A549 (cell line): Measurements from ENCODE around the gene HADHB. TPM values are rescaled to one million over a fixed set of nuclear protein-coding genes. Genes with fewer than 3 reads are reported as not detected.
A peak's percentile ranks its signal among the peaks of the same experiment; 100 is the strongest.

Source experiments
- ATAC-seq, 2 experiments: fragments of 200-7000 bp in 1 of 2; fragments of >200 bp in 1 of 2; cut with Nextera tagmentation in 1 of 2; cut with Tn5 transposase in 1 of 2; 3 replicates each; pipeline versions ENCODE4 v1.8.0 to v1.9.1; 2018 to 2020; ENCODE audit warnings: mild to moderate bottlenecking in 1 of 2, moderate library complexity in 1 of 2
- CTCF ChIA-PET: fragments of 300-600 bp; sonication (Branson Sonifier 250); formaldehyde crosslinking; extraction: SDS; loops from one replicate; lab custom pipeline; 2021; ENCODE audit warnings: antibody characterized with exemption, inconsistent platforms; lab: Yijun Ruan, JAX
- POLR2A ChIA-PET: fragments of 350-600 bp; formaldehyde crosslinking; extraction: SDS; loops from one replicate; lab custom pipeline; 2021; ENCODE audit warnings: antibody characterized with exemption, inconsistent platforms; lab: Yijun Ruan, JAX
- DNase-seq, 2 experiments: peaks; one replicate each; pipeline versions ENCODE4 v3.0.0 to v3.0.0-alpha.2; 2011 to 2016; ENCODE audit warnings: low read depth in 1 of 2, low spot score in 1 of 2
- FAIRE-seq: peaks from 2 replicates; lab custom pipeline; 2011; peaks lifted over from hg19 to GRCh38; lab: Jason Lieb, UNC
- H3K27ac ChIP-seq, 2 experiments: fragments of >200 bp; sonication (Bioruptor Twin); formaldehyde crosslinking; 3 replicates each; pipeline ENCODE4 v1.5.1; 2016 to 2017
- H3K4me1 ChIP-seq: fragments of >200 bp; sonication (Bioruptor Twin); formaldehyde crosslinking; 3 replicates; pipeline ENCODE4 v1.6.1; 2016
- H3K4me2 ChIP-seq: fragments of >200 bp; sonication (Bioruptor Twin); formaldehyde crosslinking; 3 replicates; pipeline ENCODE4 v1.6.1; 2016
- H3K4me3 ChIP-seq: fragments of >200 bp; sonication (Bioruptor Twin); formaldehyde crosslinking; 3 replicates; pipeline ENCODE4 v1.5.1; 2016
- H3K9me3 ChIP-seq: fragments of >200 bp; sonication (Bioruptor Twin); formaldehyde crosslinking; 3 replicates; pipeline ENCODE4 v1.6.1; 2016
- CBX8 ChIP-seq: fragments of 200-600 bp; sonication (generic); IDR thresholded peaks from 2 replicates; pipeline ENCODE4 v1.6.1; 2016
- ESRRA ChIP-seq: fragments of 150-350 bp; IDR thresholded peaks from 2 replicates; pipeline ENCODE4 v1.6.1; 2014; ENCODE audit warnings: mild to moderate bottlenecking, low read length, borderline replicate concordance
- FOSL2 ChIP-seq, 2 experiments: fragments of 450-650 bp in 1 of 2; fragments of >200 bp in 1 of 2; sonication (Bioruptor Twin) in 1 of 2; formaldehyde crosslinking; IDR thresholded peaks; 2 replicates each; pipeline versions ENCODE4 v1.5.0 to v1.6.1; 2016 to 2020; ENCODE audit warnings: mild to moderate bottlenecking in 1 of 2, moderate library complexity in 1 of 2
- HOXA7 ChIP-seq: fragments of 250-450 bp; sonication (Bioruptor Pico); IDR thresholded peaks from 2 replicates; pipeline ENCODE4 v1.5.0; 2020; ENCODE audit warnings: mild to moderate bottlenecking, moderate library complexity
- HOXB13 ChIP-seq: fragments of 250-450 bp; sonication (Bioruptor Pico); IDR thresholded peaks from 2 replicates; pipeline ENCODE4 v1.5.0; 2020; ENCODE audit warnings: low read depth, mild to moderate bottlenecking, moderate library complexity
- JUNB ChIP-seq: fragments of >200 bp; sonication (Bioruptor Twin); formaldehyde crosslinking; IDR thresholded peaks from 2 replicates; pipeline ENCODE4 v1.6.1; 2016
- MAFK ChIP-seq: fragments of 450-650 bp; IDR thresholded peaks from 2 replicates; pipeline ENCODE4 v1.6.1; 2014; ENCODE audit not compliant: partially characterized antibody
- MYC ChIP-seq: IDR thresholded peaks from 2 replicates; pipeline ENCODE4 v1.6.1; 2012; ENCODE audit warnings: mild to moderate bottlenecking, inconsistent platforms, low read length, improper control_type of control experiment, borderline replicate concordance
- POLR2AphosphoS2 ChIP-seq: conservative IDR thresholded peaks from 2 replicates; pipeline ENCODE4 v1.6.1; 2012; ENCODE audit warnings: low read length, improper control_type of control experiment, inconsistent platforms
- RARB ChIP-seq: fragments of 250-450 bp; sonication (Bioruptor Pico); IDR thresholded peaks from 2 replicates; pipeline ENCODE4 v1.8.0; 2021; ENCODE audit warnings: mild to moderate bottlenecking, moderate library complexity
- RCOR1 ChIP-seq: fragments of 150-350 bp; IDR thresholded peaks from 2 replicates; pipeline ENCODE4 v1.6.1; 2014; ENCODE audit warnings: antibody characterized with exemption, low read length, low read depth
- RFX5 ChIP-seq: fragments of 450-650 bp; IDR thresholded peaks from 2 replicates; pipeline ENCODE4 v1.7.1; 2014; ENCODE audit warnings: antibody characterized with exemption, mild to moderate bottlenecking, moderate library complexity
- RNF2 ChIP-seq: fragments of 200-600 bp; sonication (generic); IDR thresholded peaks from 2 replicates; pipeline ENCODE4 v1.6.1; 2016; ENCODE audit warnings: low read depth, mild to moderate bottlenecking, antibody characterized with exemption, moderate library complexity, borderline replicate concordance
- SMC3 ChIP-seq: fragments of >200 bp; sonication (Bioruptor Twin); formaldehyde crosslinking; IDR thresholded peaks from 3 replicates; pipeline ENCODE4 v1.6.1; 2018; ENCODE audit warnings: inconsistent platforms
- TP53 ChIP-seq: fragments of 250-450 bp; sonication (Bioruptor Pico); IDR thresholded peaks from 2 replicates; pipeline ENCODE4 v1.5.0; 2021; ENCODE audit warnings: mild to moderate bottlenecking, moderate library complexity
- WGBS: methylation state at CpG from one replicate; pipeline ENCODE4 v1.1.6; 2017; ENCODE audit errors: missing lambda C conversion rate; 5-methylcytosine and 5-hydroxymethylcytosine counted together
- polyA plus RNA-seq, 4 experiments: library from polyadenylated mRNA; depleted of rRNA in 3 of 4; stranded (reverse); fragments of >200 nt; fragmentation: RNase III in 1 of 4; extraction: RNeasy Plus Mini Kit Qiagen cat#74134 plus additional on column Dnase treatment in 1 of 4; gene quantifications; 2 replicates in 3 of 4; 3 replicates in 1 of 4; pipeline ENCODE4 v1.2.3, GENCODE V29; 2011 to 2017
- TF ChIP-seq, protein P1 (sequence below): fragments of 250-450 bp; sonication (Bioruptor Pico); IDR thresholded peaks from 2 replicates; pipeline ENCODE4 v1.5.0; 2020; ENCODE audit warnings: low read depth, mild to moderate bottlenecking, moderate library complexity
- TF ChIP-seq, protein P2 (sequence below): fragments of >200 bp; sonication (Bioruptor Twin); formaldehyde crosslinking; IDR thresholded peaks from 3 replicates; pipeline ENCODE4 v1.6.1; 2016
- TF ChIP-seq, protein P3 (sequence below): fragments of 450-650 bp; IDR thresholded peaks from 2 replicates; pipeline ENCODE4 v1.6.1; 2014; ENCODE audit warnings: antibody characterized with exemption
- TF ChIP-seq, protein P4 (sequence below): fragments of 250-450 bp; sonication (Bioruptor Pico); IDR thresholded peaks from 2 replicates; pipeline ENCODE4 v1.5.0; 2021; ENCODE audit warnings: mild to moderate bottlenecking, moderate library complexity, borderline replicate concordance

Gene HADHB
- polyA plus RNA-seq, 2 of the 4 experiments (the other 2 are of a cell fraction): 95.4 to 161 TPM

DNA sequence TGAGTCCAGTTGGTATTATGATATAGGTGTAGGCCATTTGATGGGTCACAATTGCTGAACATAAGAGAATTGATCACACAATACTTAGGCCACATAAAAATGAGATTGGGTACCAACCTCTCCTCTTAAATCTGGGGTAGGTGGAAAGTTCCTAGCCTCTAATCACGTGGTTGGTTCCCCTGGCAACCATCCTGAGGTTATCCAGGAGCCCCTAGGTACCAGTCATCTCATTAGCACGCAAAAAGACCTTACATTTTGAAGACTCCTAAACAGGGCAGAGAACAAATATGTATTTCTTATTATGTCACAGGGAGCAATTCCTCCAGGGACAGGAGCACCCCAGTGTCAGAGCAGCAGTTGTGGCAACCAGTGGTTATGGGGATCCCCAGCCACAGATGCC lies 88.6 kb downstream of the HADHB start:
- ChIA-PET POLR2A (no interaction called here), CTCF (interaction anchor here (13.9 kb wide), 1 partner anchor 18 kb away, joined by 156 read pairs; no protein-coding TSS in a partner anchor)
- WGBS: 23% methylated on average over 2 of the region's 2 CpGs
- peak overlapping the region; percentile 21; the same call in 2 of the 3 replicates for H3K4me2 ChIP-seq
- DNase-seq: no peak
- ATAC-seq: no peak
- peaks cover 8% of the 10 kb centered on the region for H3K4me1 ChIP-seq
- FAIRE-seq: no peak
- TF ChIP-seq ESRRA (no peak), HOXA7 (CRISPR knock-in tag) (no peak), RARB (CRISPR knock-in tag) (no peak), JUNB (no peak), MYC (no peak), POLR2AphosphoS2 (no peak), CBX8 (no peak), RFX5 (no peak), HOXB13 (no peak), RNF2 (no peak), RCOR1 (no peak), TP53 (CRISPR knock-in tag) (no peak), MAFK (no peak), FOSL2 (IDR thresholded peaks at IDR 0.05) (no peak), FOSL2 (CRISPR knock-in tag; IDR thresholded peaks at IDR 0.05) (no peak), SMC3 (no peak)
- TF ChIP-seq, protein P1, sequence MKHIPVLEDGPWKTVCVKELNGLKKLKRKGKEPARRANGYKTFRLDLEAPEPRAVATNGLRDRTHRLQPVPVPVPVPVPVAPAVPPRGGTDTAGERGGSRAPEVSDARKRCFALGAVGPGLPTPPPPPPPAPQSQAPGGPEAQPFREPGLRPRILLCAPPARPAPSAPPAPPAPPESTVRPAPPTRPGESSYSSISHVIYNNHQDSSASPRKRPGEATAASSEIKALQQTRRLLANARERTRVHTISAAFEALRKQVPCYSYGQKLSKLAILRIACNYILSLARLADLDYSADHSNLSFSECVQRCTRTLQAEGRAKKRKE (CRISPR knock-in tag): no peak
- TF ChIP-seq, protein P2, sequence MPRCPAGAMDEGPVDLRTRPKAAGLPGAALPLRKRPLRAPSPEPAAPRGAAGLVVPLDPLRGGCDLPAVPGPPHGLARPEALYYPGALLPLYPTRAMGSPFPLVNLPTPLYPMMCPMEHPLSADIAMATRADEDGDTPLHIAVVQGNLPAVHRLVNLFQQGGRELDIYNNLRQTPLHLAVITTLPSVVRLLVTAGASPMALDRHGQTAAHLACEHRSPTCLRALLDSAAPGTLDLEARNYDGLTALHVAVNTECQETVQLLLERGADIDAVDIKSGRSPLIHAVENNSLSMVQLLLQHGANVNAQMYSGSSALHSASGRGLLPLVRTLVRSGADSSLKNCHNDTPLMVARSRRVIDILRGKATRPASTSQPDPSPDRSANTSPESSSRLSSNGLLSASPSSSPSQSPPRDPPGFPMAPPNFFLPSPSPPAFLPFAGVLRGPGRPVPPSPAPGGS: no peak
- TF ChIP-seq, protein P3, sequence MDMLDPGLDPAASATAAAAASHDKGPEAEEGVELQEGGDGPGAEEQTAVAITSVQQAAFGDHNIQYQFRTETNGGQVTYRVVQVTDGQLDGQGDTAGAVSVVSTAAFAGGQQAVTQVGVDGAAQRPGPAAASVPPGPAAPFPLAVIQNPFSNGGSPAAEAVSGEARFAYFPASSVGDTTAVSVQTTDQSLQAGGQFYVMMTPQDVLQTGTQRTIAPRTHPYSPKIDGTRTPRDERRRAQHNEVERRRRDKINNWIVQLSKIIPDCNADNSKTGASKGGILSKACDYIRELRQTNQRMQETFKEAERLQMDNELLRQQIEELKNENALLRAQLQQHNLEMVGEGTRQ: no peak
- TF ChIP-seq, protein P4, sequence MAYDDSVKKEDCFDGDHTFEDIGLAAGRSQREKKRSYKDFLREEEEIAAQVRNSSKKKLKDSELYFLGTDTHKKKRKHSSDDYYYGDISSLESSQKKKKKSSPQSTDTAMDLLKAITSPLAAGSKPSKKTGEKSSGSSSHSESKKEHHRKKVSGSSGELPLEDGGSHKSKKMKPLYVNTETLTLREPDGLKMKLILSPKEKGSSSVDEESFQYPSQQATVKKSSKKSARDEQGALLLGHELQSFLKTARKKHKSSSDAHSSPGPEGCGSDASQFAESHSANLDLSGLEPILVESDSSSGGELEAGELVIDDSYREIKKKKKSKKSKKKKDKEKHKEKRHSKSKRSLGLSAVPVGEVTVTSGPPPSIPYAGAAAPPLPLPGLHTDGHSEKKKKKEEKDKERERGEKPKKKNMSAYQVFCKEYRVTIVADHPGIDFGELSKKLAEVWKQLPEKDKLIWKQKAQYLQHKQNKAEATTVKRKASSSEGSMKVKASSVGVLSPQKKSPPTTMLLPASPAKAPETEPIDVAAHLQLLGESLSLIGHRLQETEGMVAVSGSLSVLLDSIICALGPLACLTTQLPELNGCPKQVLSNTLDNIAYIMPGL (CRISPR knock-in tag): no peak
- H3K9me3 ChIP-seq: no peaks in the 10 kb centered on the region
- H3K4me3 ChIP-seq: no peak overlapping the region
- H3K27ac ChIP-seq: no peak overlapping the region

DNA sequence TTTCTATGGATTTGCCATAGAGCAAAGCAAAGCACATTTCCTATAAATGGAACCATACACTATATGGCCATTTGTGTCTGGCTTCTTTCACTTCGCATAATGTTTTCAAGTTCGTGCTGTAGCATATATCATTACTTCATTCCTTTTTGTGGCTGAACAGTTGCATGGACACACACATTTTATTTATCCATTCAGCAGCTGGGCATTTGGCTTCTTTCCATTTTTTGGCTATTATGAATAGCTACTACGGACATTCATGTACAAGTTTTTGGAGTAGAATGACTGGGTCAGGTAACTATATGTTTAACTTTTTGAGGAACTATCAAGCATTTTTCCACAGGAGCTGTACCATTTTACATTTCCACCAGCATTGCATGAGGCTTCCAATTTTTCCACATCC lies 90.5 kb downstream of the HADHB start:
- DNase-seq: no peak
- no peaks in the 10 kb centered on the region for H3K9me3 ChIP-seq
- no peak overlapping the region for H3K4me2 ChIP-seq
- ATAC-seq: no peak
- H3K27ac ChIP-seq: no peak overlapping the region
- TF ChIP-seq JUNB: no peak
- no peak overlapping the region for H3K4me3 ChIP-seq
- POLR2A ChIA-PET: interaction anchor here (1.7 kb wide), 1 partner anchor 10 kb away, joined by 4 read pairs; the partner anchor contains the start of gene SELENOI
- FAIRE-seq: no peak
- WGBS: 74% methylated on average over 3 of the region's 3 CpGs
- CTCF ChIA-PET: interaction anchor here (1.1 to 13.9 kb wide), 3 partner anchors 12 to 168 kb away, joined by 3 to 156 read pairs (median 3); partner anchors contain the start of gene ADGRF3
- H3K4me1 ChIP-seq: peaks cover 7% of the 10 kb centered on the region
